IMR-90 (cell line): ENCODE data around the gene LYRM2. TPM values are rescaled to one million over a fixed set of nuclear protein-coding genes. Genes with fewer than 3 reads are reported as not detected.

Experiments used
- ATAC-seq: fragments of 200-7000 bp; cut with Tn5 transposase; 2 replicates; pipeline ENCODE4 v1.9.1; 2020; ENCODE audit warnings: low read depth, mild to moderate bottlenecking, moderate library complexity
- BruUV-seq: library from RNA; stranded (reverse); fragments of 400-500 nt; replicated peaks from 2 replicates; lab custom pipeline; 2021; lab: Mats Ljungman, UMichigan
- CTCF ChIA-PET: fragments of 300-600 bp; formaldehyde crosslinking; extraction: SDS; loops from one replicate; lab custom pipeline; 2021; ENCODE audit warnings: antibody characterized with exemption; lab: Yijun Ruan, JAX
- POLR2A ChIA-PET: fragments of 300-600 bp; sonication (Branson Sonifier 250); formaldehyde crosslinking; loops from one replicate; lab custom pipeline; 2022; ENCODE audit warnings: antibody characterized with exemption; ENCODE audit not compliant: unreplicated experiment; lab: Charles Lee
- DNase-seq: peaks from one replicate; pipeline ENCODE4 v3.0.0; 2013
- H2AFZ ChIP-seq: replicated peaks from 2 replicates; pipeline ENCODE3; 2013; ENCODE audit warnings: low read length, mild to moderate bottlenecking; ENCODE audit not compliant: poor library complexity
- H2AK5ac ChIP-seq: 2 replicates; pipeline ENCODE4 v1.6.1; 2013; ENCODE audit warnings: low read depth, low read length, inconsistent platforms
- H2AK9ac ChIP-seq: replicated peaks from 2 replicates; pipeline ENCODE3; 2013; ENCODE audit warnings: mild to moderate bottlenecking, low read depth, low read length, moderate library complexity; ENCODE audit not compliant: poor library complexity
- H2BK120ac ChIP-seq: 2 replicates; pipeline ENCODE4 v1.6.1; 2013; ENCODE audit warnings: low read depth, low read length, inconsistent platforms
- H2BK15ac ChIP-seq: 3 replicates; pipeline ENCODE4 v1.6.1; 2013; ENCODE audit warnings: low read depth, low read length, inconsistent platforms
- H2BK20ac ChIP-seq: 2 replicates; pipeline ENCODE4 v1.6.1; 2013; ENCODE audit warnings: low read depth, mild to moderate bottlenecking, inconsistent platforms, low read length, moderate library complexity
- H2BK5ac ChIP-seq: 2 replicates; pipeline ENCODE4 v1.6.1; 2013; ENCODE audit warnings: mild to moderate bottlenecking, low read depth, low read length, inconsistent platforms; ENCODE audit not compliant: poor library complexity, severe bottlenecking
- H3K14ac ChIP-seq: replicated peaks from 2 replicates; pipeline ENCODE4 v1.6.1; 2013; ENCODE audit warnings: low read depth, low read length, inconsistent platforms
- H3K18ac ChIP-seq: 2 replicates; pipeline ENCODE4 v1.6.1; 2013; ENCODE audit warnings: low read depth, low read length, control low read depth
- H3K23ac ChIP-seq: 2 replicates; pipeline ENCODE4 v1.6.1; 2013; ENCODE audit warnings: low read depth, low read length, inconsistent platforms
- H3K27ac ChIP-seq: 2 replicates; pipeline ENCODE4 v1.5.1; 2013; ENCODE audit warnings: mild to moderate bottlenecking, control low read depth, low read length; ENCODE audit not compliant: insufficient read depth
- H3K27me3 ChIP-seq: 2 replicates; pipeline ENCODE4 v1.6.1; 2013; ENCODE audit warnings: low read length; ENCODE audit not compliant: control insufficient read depth, insufficient read depth
- H3K36me3 ChIP-seq: 2 replicates; pipeline ENCODE4 v1.6.1; 2013; ENCODE audit warnings: low read length, mixed read lengths; ENCODE audit not compliant: control insufficient read depth, insufficient read depth
- H3K4ac ChIP-seq: 2 replicates; pipeline ENCODE4 v1.6.1; 2013; ENCODE audit warnings: low read depth, low read length, inconsistent platforms
- H3K4me1 ChIP-seq: 2 replicates; pipeline ENCODE4 v1.6.1; 2013; ENCODE audit warnings: low read length, mixed read lengths; ENCODE audit not compliant: control insufficient read depth, insufficient read depth
- H3K4me2 ChIP-seq: 2 replicates; pipeline ENCODE4 v1.6.1; 2013; ENCODE audit warnings: low read depth, mild to moderate bottlenecking, control low read depth, low read length, moderate library complexity
- H3K4me3 ChIP-seq: 2 replicates; pipeline ENCODE4 v1.5.1; 2013; ENCODE audit warnings: low read depth, mild to moderate bottlenecking, control low read depth, low read length, moderate library complexity; ENCODE audit not compliant: insufficient read depth
- H3K56ac ChIP-seq: 2 replicates; pipeline ENCODE4 v1.6.1; 2013; ENCODE audit warnings: low read length, inconsistent platforms; ENCODE audit not compliant: insufficient read depth; ENCODE audit errors: extremely low read depth
- H3K79me1 ChIP-seq, 2 experiments: 2 replicates each; pipeline ENCODE4 v1.6.1; 2013; ENCODE audit warnings: low read length in 2 of 2, inconsistent platforms in 1 of 2, low read depth in 1 of 2
- H3K9ac ChIP-seq: 2 replicates; pipeline ENCODE4 v1.6.1; 2013; ENCODE audit warnings: low read depth, low read length, control low read depth
- H3K9me1 ChIP-seq: 2 replicates; pipeline ENCODE4 v1.6.1; 2013; ENCODE audit warnings: low read length, inconsistent platforms; ENCODE audit not compliant: insufficient read depth
- H3K9me3 ChIP-seq: 2 replicates; pipeline ENCODE4 v1.6.1; 2013; ENCODE audit warnings: low read length; ENCODE audit not compliant: control insufficient read depth, insufficient read depth
- H4K20me1 ChIP-seq: 2 replicates; pipeline ENCODE4 v1.6.1; 2013; ENCODE audit warnings: low read length, inconsistent platforms; ENCODE audit not compliant: insufficient read depth
- H4K5ac ChIP-seq: 2 replicates; pipeline ENCODE4 v1.6.1; 2013; ENCODE audit warnings: mild to moderate bottlenecking, low read depth, low read length, control low read depth
- H4K8ac ChIP-seq, 2 experiments: 2 replicates each; pipeline ENCODE4 v1.6.1; 2013; ENCODE audit warnings: low read depth in 2 of 2, low read length in 2 of 2, control low read depth in 1 of 2, inconsistent platforms in 1 of 2
- H4K91ac ChIP-seq: 2 replicates; pipeline ENCODE4 v1.6.1; 2013; ENCODE audit warnings: low read depth, low read length, inconsistent platforms; ENCODE audit not compliant: insufficient read depth
- CEBPB ChIP-seq: IDR thresholded peaks from 2 replicates; pipeline ENCODE4 v1.6.1; 2012; ENCODE audit warnings: low read depth, low read length, improper control_type of control experiment
- CHD1 ChIP-seq: IDR thresholded peaks from 2 replicates; pipeline ENCODE4 v1.6.1; 2012; ENCODE audit warnings: low read depth, low read length, improper control_type of control experiment
- CTCF ChIP-seq: conservative IDR thresholded peaks from 2 replicates; pipeline ENCODE4 v1.5.1; 2012; ENCODE audit warnings: mild to moderate bottlenecking, low read depth, low read length, improper control_type of control experiment
- ELK1 ChIP-seq: fragments of 150-350 bp; IDR thresholded peaks from 2 replicates; pipeline ENCODE4 v1.6.1; 2016; ENCODE audit warnings: low read depth, mild to moderate bottlenecking, low read length, moderate library complexity, borderline replicate concordance
- FOS ChIP-seq: fragments of 150-350 bp; IDR thresholded peaks from 2 replicates; pipeline ENCODE4 v1.6.1; 2016; ENCODE audit warnings: low read depth, low read length
- MAZ ChIP-seq: IDR thresholded peaks from 2 replicates; pipeline ENCODE4 v1.6.1; 2012; ENCODE audit warnings: low read depth, mild to moderate bottlenecking, low read length, improper control_type of control experiment, moderate library complexity, borderline replicate concordance
- NFE2L2 ChIP-seq: fragments of 150-350 bp; IDR thresholded peaks from 2 replicates; pipeline ENCODE4 v1.6.1; 2016; ENCODE audit warnings: low read depth, mild to moderate bottlenecking, low read length
- RAD21 ChIP-seq: IDR thresholded peaks from 2 replicates; pipeline ENCODE4 v1.6.1; 2012; ENCODE audit warnings: low read length, improper control_type of control experiment
- RCOR1 ChIP-seq: IDR thresholded peaks from 2 replicates; pipeline ENCODE4 v1.6.1; 2012; ENCODE audit warnings: mild to moderate bottlenecking, low read length, improper control_type of control experiment; ENCODE audit not compliant: insufficient replicate concordance
- RFX5 ChIP-seq: IDR thresholded peaks from 2 replicates; pipeline ENCODE4 v1.8.0; 2012; ENCODE audit warnings: low read depth, mild to moderate bottlenecking, low read length, moderate library complexity
- SMC3 ChIP-seq: fragments of 150-350 bp; IDR thresholded peaks from 2 replicates; pipeline ENCODE4 v1.6.1; 2016; ENCODE audit warnings: low read depth, mild to moderate bottlenecking, antibody characterized with exemption, low read length, moderate library complexity
- USF2 ChIP-seq: fragments of 150-350 bp; IDR thresholded peaks from 2 replicates; pipeline ENCODE4 v1.6.1; 2017; ENCODE audit warnings: mild to moderate bottlenecking, antibody characterized with exemption, low read length, low read depth
- WGBS, 2 experiments: methylation state at CpG; one replicate each; pipeline versions ENCODE4 v1.1.5 to v1.1.7; 2013; ENCODE audit warnings: missing lambda C conversion rate in 2 of 2; ENCODE audit not compliant: insufficient read length in 1 of 2; ENCODE audit errors: extremely low coverage in 2 of 2; 5-methylcytosine and 5-hydroxymethylcytosine counted together
- dilution Hi-C: fragments of 300-500 bp; cut with HindIII; formaldehyde crosslinking; loops from one replicate; pipeline ENCODE4 v1.14.3; 2018; ENCODE audit warnings: low sequenced_read_pairs; ENCODE audit not compliant: unreplicated experiment
- in situ Hi-C: fragments of 300-500 bp; cut with MboI; formaldehyde crosslinking; loops from 3 replicates; pipeline ENCODE4 v1.14.3; 2019; ENCODE audit warnings: low sequenced_read_pairs, inconsistent platforms, mixed read lengths
- intact Hi-C: fragments of 100-400 bp; cut with micrococcal nuclease; formaldehyde crosslinking; loops from 2 replicates; pipeline ENCODE4 v1.10.0; 2022
- polyA plus RNA-seq, 3 experiments: library from polyadenylated mRNA; depleted of rRNA; stranded (reverse); fragments of >200 nt; gene quantifications; 2 replicates each; pipeline ENCODE4 v1.2.3, GENCODE V29; 2012; ENCODE audit warnings: low replicate concordance in 1 of 3
- total RNA-seq: library from RNA; depleted of rRNA; stranded (reverse); fragments of >200 nt; gene quantifications from 2 replicates; pipeline ENCODE4 v1.2.3, GENCODE V29; 2012

The LYRM2 gene
- total and polyA plus RNA-seq, 2 of the 4 experiments (the other 2 are of a cell fraction) = 14.0 to 24.0 TPM

GRCh38 chr6:89580997-89581666 lies 57.4 kb downstream of the LYRM2 start:
- H3K4ac ChIP-seq = no peak overlapping the region
- no peak overlapping the region for H2AK9ac ChIP-seq
- H3K9me3 ChIP-seq = no peaks in the 10 kb centered on the region
- H4K91ac ChIP-seq = no peak overlapping the region
- H3K9me1 ChIP-seq = no peaks in the 10 kb centered on the region
- no peaks in the 10 kb centered on the region for H4K20me1 ChIP-seq
- no peak overlapping the region for H3K27ac ChIP-seq
- H2BK120ac ChIP-seq = no peak overlapping the region
- H3K23ac ChIP-seq = no peak overlapping the region
- no peak overlapping the region for H3K56ac ChIP-seq
- no peaks in the 10 kb centered on the region for H3K36me3 ChIP-seq
- WGBS, 2 experiments = no CpG with 5 or more reads among the region's 3 CpGs
- H3K9ac ChIP-seq = no peak overlapping the region
- no peaks in the 10 kb centered on the region for H3K79me1 ChIP-seq
- H2AK5ac ChIP-seq = no peak overlapping the region
- ChIA-PET CTCF (interaction anchor here (0.6 kb wide), 1 partner anchor 1983 kb away, joined by 6 read pairs; no protein-coding TSS in a partner anchor), POLR2A (no interaction called here)
- H3K4me2 ChIP-seq = no peak overlapping the region
- ATAC-seq = no peak
- H3K4me1 ChIP-seq = no peaks in the 10 kb centered on the region
- intact Hi-C loops (no loop called here), in situ Hi-C loops (no loop called here), dilution Hi-C loops (no loop called here)
- DNase-seq = no peak
- H2BK15ac ChIP-seq = no peak overlapping the region
- TF ChIP-seq NFE2L2 (no peak), ELK1 (no peak), SMC3 (no peak), USF2 (no peak), MAZ (no peak), RAD21 (no peak), RCOR1 (no peak), CEBPB (no peak), RFX5 (no peak), FOS (no peak), CTCF (no peak), CHD1 (no peak)
- H3K18ac ChIP-seq = no peak overlapping the region
- no peak overlapping the region for H2BK5ac ChIP-seq
- H2BK20ac ChIP-seq = no peak overlapping the region
- H2AFZ ChIP-seq = no peak overlapping the region
- no TSS peak for BruUV-seq
- no peak overlapping the region for H3K4me3 ChIP-seq
- no peak overlapping the region for H4K5ac ChIP-seq
- peaks cover 3% of the 10 kb centered on the region; the same call in 1 of the 2 replicates for H3K27me3 ChIP-seq
- H3K14ac ChIP-seq = no peak overlapping the region
- no peak overlapping the region for H4K8ac ChIP-seq
